GM12801 (cell line): ENCODE measurements around the gene CFAP20.

Experiments used
- TF ChIP-seq, protein P1 (sequence below): IDR thresholded peaks from one replicate; pipeline ENCODE4 v1.5.1; 2011; ENCODE audit warnings: control low read depth; ENCODE audit not compliant: insufficient read length; ENCODE audit errors: extremely low read depth

The CFAP20 gene

GRCh38 chr16:58105631-58106030, 23.6 kb downstream of the CFAP20 start:
- TF ChIP-seq, protein P1, sequence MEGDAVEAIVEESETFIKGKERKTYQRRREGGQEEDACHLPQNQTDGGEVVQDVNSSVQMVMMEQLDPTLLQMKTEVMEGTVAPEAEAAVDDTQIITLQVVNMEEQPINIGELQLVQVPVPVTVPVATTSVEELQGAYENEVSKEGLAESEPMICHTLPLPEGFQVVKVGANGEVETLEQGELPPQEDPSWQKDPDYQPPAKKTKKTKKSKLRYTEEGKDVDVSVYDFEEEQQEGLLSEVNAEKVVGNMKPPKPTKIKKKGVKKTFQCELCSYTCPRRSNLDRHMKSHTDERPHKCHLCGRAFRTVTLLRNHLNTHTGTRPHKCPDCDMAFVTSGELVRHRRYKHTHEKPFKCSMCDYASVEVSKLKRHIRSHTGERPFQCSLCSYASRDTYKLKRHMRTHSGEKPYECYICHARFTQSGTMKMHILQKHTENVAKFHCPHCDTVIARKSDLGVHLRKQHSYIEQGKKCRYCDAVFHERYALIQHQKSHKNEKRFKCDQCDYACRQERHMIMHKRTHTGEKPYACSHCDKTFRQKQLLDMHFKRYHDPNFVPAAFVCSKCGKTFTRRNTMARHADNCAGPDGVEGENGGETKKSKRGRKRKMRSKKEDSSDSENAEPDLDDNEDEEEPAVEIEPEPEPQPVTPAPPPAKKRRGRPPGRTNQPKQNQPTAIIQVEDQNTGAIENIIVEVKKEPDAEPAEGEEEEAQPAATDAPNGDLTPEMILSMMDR: no peak

DNA sequence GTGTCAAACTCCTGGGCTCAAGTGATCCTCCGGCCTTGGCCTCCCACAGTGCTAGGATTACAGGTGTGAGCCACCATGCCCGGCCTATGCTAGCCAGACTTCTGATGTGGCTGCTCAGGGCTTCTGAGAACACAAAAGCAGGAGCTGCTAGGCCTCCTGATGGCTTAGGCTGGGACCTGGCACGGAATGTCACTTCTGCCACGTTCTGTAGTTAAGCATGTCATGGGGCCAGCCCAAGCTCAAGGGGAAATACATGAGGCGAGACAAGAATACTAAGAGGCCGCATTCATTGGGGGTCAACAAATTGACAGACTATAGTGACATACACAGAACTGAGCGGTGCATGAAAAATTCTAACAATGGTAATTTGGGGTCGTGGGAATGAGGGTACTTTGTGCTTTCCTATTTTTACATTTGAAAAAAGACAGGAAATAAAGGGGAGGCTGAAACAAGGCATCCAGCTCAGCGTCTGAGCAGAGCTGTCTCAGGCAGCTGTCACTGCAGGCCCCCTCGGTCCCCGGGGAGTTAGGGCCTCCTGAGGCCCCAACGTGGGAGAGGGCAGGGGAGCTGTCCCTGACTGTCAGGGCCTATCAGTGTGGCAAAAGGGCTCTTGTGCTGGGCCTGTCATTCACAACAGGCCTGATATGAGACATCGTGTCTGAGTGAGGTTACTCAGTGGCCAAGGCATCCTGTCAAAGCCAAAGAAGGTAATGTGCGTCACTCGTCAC, 26.4 kb downstream of the CFAP20 start:
- TF ChIP-seq, protein P1: no peak

DNA sequence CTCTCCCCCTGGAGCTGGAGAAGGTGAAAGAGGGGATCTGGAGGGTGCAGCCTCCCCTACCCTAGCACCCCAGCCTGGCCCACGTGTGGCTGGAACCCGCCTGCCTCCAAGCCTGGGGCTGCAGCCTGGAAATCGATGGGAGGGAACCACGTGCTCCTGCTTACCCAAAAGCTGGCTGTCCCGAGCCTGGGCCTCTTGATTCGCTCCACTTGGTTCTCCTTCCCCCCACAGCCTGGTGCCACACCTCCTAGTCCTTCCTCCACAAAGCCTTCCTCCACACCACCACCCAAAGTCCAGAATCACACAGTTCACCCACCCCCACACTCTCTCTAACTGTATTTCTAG, 29.3 kb downstream of the CFAP20 start:
- TF ChIP-seq, protein P1: no peak

DNA sequence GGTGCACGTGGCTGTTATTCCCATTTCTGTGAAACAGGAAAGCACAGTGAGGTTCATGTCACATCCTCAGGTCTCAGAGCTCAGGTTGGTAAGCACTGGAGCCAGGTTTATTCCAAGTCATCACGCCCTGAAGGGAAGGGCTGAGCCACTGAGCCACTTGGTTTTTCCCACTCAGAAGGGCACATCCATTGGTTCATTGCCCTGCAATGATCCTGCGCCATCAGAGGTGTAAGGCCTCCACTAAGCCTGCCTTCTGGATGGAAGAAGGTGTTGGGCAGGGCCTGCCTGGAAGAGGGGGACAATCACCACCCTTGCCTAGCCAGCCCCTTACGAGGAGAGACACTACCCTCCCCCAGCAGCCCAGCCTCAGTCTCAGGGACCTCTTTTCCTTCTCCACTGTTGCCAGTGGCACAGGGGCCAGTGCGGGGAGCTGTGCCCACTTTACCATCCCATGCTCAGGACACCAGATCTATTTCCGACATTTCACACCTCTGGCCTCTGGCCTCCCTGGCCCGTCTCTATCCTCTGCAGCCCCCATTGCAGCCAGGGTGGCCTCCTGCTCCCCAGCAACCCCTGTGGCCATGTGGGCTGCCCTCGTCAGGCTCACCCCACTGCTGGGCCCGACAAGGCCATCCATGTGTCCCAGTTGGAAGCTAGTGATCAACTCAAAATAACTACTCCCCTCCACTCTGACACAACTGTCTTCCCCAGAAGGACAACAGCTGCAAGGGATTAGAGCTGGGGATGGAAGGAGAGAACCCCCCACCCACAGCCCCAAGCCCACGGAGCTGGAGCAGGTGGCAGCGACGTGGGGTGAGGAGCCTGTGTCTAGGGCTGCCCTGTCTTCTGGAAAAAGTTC, 29.9 kb downstream of the CFAP20 start:
- TF ChIP-seq, protein P1: no peak

GRCh38 chr16:58098207-58099096, 30.7 kb downstream of the CFAP20 start:
- TF ChIP-seq, protein P1: no peak

GRCh38 chr16:58096249-58096648, 32.9 kb downstream of the CFAP20 start:
- TF ChIP-seq, protein P1: no peak
